Measurements from ENCODE around the gene ZRANB3.

DNA sequence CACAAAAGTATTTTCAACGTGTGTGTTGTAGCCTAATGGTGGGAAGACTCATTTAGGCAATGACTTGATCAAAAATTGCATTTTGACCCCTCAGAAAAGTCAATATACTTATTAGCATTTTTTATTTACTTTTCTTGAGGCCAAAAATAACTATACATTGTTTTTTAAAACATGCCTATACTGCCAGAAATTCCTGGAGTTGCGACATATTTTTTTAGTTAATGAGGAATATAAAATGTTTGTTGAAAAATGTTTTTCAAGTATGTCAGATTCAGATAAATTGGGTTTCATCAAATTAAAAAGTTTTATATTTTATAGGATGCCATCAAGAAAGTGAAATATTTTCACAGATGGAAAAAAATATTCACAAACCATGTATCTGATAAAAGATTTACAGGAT lies 39.9 kb upstream of the ZRANB3 start:
- TF ChIP-seq EZH2phosphoT487 (IDR thresholded peaks at IDR 0.05; ENCODE audit: borderline replicate concordance) (no peak), SRF (IDR thresholded peaks at IDR 0.05; ENCODE audit: low read depth) (no peak), CBX3 (IDR thresholded peaks at IDR 0.05; ENCODE audit: low read depth) (no peak)
- TF ChIP-seq, protein P1, sequence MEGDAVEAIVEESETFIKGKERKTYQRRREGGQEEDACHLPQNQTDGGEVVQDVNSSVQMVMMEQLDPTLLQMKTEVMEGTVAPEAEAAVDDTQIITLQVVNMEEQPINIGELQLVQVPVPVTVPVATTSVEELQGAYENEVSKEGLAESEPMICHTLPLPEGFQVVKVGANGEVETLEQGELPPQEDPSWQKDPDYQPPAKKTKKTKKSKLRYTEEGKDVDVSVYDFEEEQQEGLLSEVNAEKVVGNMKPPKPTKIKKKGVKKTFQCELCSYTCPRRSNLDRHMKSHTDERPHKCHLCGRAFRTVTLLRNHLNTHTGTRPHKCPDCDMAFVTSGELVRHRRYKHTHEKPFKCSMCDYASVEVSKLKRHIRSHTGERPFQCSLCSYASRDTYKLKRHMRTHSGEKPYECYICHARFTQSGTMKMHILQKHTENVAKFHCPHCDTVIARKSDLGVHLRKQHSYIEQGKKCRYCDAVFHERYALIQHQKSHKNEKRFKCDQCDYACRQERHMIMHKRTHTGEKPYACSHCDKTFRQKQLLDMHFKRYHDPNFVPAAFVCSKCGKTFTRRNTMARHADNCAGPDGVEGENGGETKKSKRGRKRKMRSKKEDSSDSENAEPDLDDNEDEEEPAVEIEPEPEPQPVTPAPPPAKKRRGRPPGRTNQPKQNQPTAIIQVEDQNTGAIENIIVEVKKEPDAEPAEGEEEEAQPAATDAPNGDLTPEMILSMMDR (IDR thresholded peaks at IDR 0.05 in 2 of 3, conservative IDR thresholded peaks at IDR 0.05 in 1 of 3; ENCODE audit: borderline replicate concordance in 1 of 3, insufficient read depth in 1 of 3, low read depth in 2 of 3, low read length in 2 of 3) = no peak

Data from HCT116 (cell line).